DND-41 (cell line): ENCODE data around the gene XRCC5.

Experiments used
- EZH2 ChIP-seq: IDR thresholded peaks from 3 replicates; pipeline ENCODE4 v1.6.1; 2012; ENCODE audit warnings: borderline replicate concordance, low read depth, mild to moderate bottlenecking, moderate library complexity, low read length, inconsistent platforms; ENCODE audit not compliant: severe bottlenecking
- TF ChIP-seq, protein P1 (sequence below): IDR thresholded peaks from 2 replicates; pipeline ENCODE4 v1.5.1; 2012; ENCODE audit warnings: borderline replicate concordance, low read length, moderate library complexity, mild to moderate bottlenecking; ENCODE audit not compliant: poor library complexity, severe bottlenecking; ENCODE audit errors: extremely low read depth

DNA sequence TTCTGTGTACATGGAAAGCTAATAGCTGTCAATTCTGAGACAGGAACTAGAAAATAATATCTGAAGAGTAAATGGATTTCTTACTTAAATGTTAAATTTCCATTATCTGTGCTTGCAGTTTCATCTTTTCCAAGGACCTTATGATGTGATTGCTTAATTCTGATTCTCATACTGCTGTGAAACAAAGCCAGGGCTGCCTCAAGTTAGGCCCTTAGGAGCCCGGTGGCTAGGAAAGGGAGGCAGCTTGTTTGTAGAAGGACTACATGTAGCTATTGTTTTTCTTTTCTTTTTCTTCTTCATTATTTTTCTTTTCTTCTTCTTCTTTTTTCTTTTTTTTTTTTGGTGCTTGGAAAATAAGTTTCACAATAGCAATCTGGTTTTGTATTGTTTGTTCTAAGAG is 50.5 kb downstream of the XRCC5 start:
- TF ChIP-seq, protein P1, sequence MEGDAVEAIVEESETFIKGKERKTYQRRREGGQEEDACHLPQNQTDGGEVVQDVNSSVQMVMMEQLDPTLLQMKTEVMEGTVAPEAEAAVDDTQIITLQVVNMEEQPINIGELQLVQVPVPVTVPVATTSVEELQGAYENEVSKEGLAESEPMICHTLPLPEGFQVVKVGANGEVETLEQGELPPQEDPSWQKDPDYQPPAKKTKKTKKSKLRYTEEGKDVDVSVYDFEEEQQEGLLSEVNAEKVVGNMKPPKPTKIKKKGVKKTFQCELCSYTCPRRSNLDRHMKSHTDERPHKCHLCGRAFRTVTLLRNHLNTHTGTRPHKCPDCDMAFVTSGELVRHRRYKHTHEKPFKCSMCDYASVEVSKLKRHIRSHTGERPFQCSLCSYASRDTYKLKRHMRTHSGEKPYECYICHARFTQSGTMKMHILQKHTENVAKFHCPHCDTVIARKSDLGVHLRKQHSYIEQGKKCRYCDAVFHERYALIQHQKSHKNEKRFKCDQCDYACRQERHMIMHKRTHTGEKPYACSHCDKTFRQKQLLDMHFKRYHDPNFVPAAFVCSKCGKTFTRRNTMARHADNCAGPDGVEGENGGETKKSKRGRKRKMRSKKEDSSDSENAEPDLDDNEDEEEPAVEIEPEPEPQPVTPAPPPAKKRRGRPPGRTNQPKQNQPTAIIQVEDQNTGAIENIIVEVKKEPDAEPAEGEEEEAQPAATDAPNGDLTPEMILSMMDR = no peak
- no peak for TF ChIP-seq EZH2
